ENCODE measurements around the gene ZNF574.

The ZNF574 gene

DNA sequence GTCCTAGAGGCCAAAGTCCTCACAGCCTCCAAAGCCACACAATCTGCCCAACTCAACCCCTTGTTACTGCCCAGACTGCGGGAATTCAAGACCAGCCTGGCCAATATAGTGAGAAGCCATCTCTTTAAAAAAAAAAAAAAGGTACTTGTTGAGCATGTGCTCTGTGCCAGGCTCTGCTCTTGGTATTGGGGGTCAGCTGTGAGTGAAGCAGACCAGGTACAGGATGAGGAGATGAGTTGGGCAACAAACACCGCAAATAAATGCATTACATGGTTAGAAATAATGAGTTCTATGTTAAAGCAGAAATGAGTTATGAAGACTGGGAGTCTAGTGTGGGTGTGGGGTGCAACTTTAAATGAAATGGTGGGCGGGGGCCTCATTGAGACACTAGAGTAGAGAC is 15.8 kb upstream of the ZNF574 start:
- no peak for DNase-seq

DNA sequence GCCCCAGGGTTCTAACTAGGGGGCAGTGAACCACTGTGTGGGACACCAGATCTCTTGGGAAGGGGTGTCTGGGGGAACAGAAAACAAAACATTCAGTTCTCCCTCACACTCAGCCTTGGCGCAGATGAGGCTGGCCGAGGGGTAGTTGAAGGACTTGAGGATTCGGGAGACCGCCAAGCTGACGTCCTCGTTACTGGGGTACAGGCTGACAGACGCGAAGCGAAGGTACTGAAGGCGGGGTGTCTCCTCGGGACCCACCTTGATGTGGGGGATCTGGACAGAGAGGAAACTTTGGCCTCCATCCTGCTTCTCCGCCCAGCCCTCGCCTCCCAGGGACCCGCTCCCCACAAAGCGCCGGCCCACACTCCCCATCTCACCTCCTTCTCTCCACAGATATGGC is 13.6 kb upstream of the ZNF574 start:
- DNase-seq = no peak

DNA sequence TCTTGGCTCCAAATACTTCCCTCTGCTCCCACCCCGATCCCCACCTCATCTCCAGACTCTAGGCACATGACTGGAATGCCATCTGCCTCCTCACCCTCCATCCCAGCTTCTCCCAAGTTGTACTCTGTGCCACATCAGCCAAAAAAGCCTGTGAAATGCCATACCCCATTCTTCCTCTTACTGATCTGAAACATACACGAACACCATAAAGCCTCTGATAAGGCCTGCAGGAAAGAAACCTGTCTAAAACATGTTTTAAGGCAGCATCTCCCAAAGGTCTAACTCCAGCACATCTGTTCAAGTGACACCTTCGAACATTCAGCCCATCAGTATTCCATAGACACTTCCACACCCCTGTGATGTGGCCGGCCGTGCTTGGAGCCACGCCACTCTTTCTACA is 11.5 kb upstream of the ZNF574 start:
- no peak for DNase-seq

DNA sequence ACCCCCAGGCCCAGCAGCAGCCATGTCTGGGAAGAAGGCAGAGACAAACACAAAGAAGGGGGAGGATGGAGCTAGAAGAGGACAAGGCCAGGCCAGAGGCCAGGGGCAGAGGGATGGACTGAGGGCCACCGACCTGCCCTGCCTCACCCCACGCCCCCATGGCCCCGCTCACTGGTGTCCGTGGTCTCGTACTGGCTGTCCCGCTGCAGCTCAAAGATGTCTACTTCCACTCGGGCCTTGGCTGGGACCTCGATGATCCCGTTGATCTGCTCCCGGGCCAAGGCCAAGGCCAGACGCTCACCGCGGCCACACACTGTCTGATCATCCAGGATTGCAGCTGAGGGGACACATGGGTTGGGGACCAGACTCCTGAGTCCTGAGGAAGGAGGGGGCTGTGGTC is 10.9 kb upstream of the ZNF574 start:
- no peak for DNase-seq

DNA sequence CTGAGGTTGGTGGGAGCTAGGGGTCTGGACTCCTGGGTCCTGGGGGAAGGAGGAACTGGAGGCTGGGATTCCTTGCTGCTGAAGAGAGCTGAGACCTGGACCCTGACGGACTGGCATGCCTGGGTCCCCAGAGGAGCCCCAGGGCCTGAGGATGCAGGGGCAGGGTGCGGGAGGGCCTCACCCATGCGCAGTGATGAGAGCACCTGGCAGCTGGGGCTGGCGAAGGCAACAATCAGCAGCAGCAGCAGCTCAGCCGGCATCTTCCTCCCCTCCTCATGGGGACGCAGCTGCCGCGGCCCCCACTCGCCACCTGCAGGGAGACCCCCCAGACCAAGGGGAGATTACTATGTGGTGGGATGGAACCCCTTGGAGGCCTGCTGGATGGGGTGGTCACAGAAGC is 10.5 kb upstream of the ZNF574 start:
- no peak for DNase-seq

DNA sequence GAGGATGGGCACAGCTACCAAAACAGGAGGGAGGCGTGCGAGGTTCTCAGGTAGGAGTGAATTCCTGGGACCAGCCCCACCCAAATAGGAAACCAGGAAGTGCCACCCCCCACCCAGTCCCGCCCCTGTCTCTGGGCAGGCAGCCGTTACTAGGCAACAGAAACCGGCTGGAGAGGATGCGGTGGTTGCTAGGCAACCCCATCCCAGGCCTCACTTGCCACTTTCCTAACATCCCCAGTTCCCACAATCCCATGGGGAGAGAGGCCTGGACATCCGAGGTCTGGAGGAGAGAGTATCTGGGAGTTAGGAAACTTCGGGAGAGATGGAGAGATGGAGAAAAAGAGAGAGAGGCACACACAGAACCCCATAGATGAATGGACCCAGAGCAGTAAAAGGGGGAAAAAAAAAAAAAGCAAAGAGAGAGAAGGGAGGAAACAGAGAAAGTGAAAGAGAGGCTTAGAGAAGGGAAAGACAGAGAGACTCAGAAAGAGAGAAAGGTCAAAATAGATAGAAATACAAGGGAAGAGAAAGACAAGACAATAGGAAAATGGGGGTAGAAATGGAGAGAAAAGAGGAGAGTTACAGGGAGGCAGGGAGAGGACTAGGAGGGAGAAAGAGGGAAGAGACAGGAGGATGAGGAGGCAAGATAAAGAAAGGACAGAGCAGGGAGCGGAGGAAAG is 9.8 kb upstream of the ZNF574 start:
- DNase-seq = no peak

DNA sequence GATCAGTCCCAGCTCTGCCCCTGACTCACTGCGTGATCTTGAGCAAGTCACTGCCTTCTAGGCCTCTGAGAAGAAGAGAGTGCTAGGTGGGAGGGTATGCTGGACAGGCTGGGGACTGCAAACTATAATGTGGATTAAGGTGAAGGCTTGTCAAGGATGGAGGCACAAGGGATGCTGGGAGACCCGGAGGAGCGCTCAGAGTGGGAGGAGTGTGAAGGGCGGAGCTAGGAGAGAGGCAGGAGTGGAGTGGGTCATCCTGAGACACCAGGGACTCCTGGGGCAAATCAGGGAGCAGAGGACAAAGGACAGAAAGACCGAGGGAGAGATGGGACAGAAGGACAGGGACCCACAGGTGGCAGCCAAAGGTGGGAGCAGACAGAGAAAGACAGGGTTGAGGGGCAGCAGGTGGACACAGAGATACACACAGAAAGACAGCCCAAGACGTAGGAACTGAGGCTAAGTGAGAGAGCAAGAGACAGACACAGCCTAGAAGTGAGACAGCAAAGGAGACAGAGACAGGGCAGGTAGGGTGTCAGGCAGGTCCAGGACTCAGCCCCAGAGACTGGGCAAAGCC is 8.6 kb upstream of the ZNF574 start:
- DNase-seq = no peak

DNA sequence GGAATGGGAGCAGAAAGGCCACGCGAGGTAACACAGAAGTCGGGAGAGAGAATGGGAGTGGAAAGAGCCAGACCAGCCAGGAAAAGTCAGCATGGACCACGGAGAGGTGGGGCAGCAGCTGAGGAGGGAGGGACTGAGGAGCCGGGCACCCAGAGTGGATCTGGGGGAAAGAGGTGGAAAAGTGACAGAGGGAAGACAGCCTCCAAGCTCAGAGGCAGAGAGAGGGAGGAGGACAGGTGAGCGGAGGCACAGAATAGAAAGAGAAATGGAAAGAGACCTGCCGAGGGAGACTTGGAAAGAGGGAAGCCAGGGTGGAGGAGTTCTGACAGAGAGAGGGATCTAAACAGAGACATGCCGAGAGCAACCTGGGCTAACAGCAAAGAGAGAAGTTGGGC is 7.6 kb upstream of the ZNF574 start:
- no peak for DNase-seq

DNA sequence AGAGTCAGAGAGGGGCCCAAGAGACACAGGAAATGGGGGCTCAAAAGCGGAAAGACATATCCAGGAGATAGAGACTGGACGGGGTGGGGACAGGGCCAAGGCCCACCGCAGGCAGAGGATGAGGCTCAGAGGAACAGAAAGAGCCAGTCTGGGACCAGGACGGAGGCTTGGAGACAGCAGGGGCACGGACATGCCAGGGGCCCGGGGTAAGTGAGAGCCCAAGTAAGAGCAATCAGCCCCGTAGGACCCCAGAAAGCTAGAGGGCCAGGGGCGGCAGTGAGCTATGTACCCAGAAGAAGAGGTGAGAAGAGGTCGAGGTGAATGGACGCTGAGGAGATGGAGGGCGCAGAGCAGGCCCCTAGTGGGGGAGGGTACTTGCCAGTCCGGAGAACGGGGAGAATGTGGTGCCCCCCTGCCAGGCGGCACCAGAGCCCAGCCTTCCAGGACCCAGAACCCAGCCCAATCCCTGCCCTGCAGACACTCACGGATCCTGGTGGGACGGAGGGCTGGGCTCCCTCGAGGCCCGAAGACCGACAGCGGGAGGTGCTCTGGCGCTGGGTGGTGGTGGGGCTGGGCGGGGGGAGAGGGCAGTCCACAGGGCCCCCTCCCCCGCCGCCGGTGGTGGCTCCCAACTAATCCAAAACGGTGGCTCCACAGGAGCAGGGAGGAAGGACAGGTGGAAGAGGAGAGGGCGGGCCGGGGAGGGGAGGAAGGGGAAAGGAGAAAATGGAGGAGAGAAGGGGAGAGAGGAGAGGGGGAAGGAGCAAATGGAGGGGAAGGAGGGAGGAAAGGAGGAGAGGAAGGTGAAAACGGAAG is 7.0 kb upstream of the ZNF574 start:
- no peak for DNase-seq

DNA sequence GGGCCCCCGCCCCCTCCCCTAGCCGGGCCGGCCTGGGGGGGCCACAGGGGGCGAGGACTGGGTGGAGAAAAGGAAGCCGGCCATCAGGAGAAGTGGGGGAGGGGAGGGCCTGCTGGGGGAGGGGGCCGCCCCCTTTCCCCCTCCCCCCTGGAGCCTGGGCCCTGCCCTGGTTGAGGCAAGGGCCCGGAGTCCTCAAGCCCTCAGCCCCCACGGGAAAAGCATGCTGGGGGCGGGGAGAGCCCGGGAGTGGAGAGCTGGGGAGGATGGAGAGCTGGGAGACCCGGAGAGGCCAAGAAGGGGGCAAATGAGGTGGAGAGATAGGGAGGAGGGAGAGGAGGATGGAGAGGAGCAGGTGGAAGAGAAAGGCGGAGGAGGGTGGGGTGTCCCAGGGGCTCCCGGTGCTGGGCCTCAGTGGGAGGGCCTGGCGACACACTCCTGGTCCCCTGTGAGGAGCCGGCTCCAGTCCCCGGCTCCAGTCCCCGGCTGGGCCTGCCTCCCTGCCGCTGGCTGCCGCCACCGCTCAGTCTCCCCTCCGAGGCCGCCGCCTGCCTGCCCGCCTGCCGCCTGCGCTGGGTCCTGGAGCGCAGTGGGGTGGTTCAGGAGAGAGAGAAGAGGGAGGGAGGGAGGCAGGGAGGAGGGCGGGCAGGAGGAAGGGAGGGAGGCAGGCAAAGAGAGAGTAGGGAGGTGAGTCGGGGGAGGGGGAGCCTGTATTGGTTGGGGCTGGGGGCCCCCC is 6.2 kb upstream of the ZNF574 start, which contains the start of gene GRIK5:
Gene GRIK5, minus strand, starts transcription at position 588 of the 733 bp plus-strand sequence. CDS start 4,436 bp downstream, outside the sequence.
- DNase-seq = no peak

DNA sequence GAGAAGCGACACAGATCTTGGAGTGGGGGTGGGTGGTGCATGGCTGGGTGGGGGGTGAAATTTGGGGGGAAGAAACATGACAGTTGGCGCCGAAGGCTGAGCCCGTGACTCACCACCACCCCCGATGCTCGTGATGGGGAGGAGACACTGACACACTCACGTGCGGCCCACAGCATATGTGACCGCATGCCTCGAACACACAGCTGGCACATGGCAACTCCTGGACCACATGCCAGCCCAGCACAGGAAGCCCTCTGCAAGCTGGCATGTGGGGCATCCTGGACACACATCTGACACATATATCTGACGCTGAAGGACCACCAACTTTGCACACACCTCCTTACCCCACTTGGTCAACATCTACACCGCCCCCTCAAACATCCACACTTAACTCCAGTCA is 4.7 kb upstream of the ZNF574 start:
- no peak for DNase-seq

DNA sequence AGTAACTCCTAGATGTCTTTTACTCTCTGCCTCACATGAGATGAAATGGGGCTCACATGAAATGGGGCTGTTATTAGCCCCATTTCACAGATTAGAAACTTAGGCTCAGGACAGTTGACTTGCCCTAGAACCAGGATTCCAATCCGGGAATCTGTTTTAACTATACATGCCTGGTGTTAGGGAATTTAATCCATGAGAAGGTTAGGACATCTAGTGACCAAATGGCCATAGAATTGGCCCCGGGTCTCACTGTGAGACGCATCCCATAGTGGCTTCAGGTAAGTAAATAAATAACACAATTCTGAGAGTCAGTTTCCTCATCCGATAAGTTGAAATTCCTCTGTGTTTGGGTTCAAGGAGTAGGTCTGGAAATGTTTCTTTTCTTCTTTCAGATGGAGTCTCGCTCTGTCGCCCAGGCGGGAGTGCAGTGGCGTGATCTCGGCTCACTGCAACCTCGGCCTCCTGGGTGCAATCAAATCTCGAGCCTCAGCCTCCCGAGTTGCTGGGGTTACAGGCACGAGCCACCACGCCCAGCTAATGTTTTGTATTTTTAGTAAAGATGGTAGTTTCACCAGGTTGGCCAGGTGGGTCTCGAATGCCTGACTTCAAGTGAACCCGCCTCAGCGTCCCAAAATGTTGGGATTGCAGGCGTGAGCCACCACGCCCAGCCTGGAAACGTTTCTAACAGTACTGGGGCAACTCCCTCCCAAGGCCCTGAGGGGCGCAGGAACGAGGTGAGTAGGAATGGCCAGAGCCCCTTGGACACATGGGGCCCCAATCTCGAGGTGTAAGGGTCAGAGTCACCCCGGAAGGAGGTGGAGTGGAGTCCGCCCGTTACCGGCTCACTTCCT is 1.2 kb upstream of the ZNF574 start:
- DNase-seq = no peak

DNA sequence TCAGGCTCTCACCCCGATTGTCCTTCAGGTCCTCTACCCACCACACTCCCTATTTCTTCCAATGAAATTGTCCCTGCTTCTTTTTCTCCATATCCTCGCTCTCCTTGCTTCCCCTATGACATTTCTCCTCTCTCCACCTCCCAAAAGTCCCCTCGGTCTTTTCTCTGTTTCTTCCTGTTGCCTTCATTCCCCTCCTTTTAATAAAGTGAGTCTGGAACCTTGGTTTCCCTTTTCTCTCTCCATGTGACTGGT is 676 bp upstream of the ZNF574 start:
- no peak for DNase-seq

DNA sequence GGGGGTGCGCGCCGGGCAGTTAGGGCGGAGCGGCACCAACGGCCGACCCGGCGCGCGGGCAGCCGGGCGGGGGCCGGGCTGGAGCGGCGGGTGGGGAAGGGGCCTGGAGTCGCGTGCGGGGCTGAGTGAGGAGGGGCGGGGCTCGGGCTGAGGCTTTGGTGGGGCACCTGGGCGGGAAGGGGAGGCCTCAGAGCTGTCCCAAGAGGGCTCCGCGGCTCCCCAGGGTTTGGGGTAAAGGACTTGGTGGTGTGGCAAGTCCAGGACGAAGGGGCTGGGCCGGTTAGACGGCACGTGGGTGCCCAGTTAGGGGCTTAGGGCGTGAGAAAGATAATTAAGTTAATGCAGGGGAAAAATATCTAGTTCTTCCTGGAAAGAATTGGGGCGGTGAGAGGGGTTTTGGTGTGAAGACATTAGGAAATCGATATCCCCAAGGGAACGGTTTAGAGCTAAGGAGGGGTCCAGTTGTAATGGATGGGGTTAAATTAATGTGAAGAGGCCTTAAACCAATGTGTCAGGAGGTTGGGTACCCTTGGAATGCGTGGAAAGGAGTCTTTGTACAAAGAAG is 496 bp downstream of the ZNF574 start:
- no peak for DNase-seq

DNA sequence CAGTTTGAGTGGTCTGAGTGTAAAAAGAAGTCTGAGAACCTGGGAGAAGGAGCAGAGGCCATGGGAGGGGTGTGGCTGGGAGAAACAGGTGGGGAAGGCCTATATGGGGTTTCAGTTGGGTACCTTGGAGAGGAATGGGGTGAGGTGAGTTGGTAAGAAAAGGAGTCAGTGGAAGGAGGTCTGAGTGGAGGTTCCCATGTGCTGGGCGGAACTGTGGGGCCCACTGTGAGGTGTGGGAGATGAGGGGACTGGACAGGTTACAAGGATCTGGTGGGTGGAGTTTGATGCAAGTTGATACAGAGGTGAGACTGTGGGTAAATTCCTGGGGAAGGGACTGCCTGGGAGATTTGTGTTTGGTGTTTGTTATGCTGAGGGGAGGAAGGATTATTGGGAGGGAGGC is 2.1 kb downstream of the ZNF574 start:
- DNase-seq = no peak

DNA sequence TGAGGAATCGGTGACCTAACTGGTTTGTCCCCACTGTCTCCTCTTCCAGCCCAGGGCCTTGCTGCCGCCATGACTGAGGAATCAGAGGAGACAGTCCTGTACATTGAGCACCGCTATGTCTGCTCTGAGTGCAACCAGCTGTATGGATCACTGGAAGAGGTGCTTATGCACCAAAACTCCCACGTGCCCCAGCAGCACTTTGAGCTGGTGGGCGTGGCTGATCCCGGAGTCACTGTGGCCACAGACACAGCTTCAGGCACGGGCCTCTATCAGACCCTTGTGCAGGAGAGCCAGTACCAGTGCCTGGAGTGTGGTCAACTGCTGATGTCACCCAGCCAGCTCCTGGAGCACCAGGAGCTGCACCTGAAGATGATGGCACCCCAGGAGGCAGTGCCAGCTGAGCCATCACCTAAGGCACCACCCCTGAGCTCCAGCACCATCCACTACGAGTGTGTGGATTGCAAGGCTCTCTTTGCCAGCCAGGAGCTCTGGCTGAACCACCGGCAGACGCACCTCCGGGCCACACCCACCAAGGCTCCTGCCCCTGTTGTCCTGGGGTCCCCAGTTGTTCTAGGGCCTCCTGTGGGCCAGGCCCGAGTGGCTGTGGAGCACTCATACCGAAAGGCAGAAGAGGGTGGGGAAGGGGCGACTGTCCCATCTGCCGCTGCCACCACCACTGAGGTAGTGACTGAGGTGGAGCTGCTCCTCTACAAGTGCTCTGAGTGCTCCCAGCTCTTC is 2.7 kb downstream of the ZNF574 start:
- no peak for DNase-seq

DNA sequence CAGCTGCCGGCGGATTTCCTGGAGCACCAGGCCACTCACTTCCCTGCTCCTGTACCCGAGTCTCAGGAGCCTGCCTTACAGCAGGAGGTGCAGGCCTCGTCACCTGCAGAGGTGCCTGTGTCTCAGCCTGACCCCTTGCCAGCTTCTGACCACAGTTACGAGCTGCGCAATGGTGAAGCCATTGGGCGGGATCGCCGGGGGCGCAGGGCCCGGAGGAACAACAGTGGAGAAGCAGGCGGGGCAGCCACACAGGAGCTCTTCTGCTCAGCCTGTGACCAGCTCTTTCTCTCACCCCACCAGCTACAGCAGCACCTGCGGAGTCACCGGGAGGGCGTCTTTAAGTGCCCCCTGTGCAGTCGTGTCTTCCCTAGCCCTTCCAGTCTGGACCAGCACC is 3.3 kb downstream of the ZNF574 start:
- no peak for DNase-seq

DNA sequence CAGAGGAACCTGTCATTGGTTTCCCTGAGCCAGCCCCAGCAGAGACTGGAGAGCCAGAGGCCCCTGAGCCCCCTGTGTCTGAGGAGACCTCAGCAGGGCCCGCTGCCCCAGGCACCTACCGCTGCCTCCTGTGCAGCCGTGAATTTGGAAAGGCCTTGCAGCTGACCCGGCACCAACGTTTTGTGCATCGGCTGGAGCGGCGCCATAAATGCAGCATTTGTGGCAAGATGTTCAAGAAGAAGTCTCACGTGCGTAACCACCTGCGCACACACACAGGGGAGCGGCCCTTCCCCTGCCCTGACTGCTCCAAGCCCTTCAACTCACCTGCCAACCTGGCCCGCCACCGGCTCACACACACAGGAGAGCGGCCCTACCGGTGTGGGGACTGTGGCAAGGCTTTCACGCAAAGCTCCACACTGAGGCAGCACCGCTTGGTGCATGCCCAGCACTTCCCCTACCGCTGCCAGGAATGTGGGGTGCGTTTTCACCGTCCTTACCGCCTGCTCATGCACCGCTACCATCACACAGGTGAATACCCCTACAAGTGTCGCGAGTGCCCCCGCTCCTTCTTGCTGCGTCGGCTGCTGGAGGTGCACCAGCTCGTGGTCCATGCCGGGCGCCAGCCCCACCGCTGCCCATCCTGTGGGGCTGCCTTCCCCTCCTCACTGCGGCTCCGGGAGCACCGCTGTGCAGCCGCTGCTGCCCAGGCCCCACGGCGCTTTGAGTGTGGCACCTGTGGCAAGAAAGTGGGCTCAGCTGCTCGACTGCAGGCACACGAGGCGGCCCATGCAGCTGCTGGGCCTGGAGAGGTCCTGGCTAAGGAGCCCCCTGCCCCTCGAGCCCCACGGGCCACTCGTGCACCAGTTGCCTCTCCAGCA is 4.2 kb downstream of the ZNF574 start:
- DNase-seq = no peak

DNA sequence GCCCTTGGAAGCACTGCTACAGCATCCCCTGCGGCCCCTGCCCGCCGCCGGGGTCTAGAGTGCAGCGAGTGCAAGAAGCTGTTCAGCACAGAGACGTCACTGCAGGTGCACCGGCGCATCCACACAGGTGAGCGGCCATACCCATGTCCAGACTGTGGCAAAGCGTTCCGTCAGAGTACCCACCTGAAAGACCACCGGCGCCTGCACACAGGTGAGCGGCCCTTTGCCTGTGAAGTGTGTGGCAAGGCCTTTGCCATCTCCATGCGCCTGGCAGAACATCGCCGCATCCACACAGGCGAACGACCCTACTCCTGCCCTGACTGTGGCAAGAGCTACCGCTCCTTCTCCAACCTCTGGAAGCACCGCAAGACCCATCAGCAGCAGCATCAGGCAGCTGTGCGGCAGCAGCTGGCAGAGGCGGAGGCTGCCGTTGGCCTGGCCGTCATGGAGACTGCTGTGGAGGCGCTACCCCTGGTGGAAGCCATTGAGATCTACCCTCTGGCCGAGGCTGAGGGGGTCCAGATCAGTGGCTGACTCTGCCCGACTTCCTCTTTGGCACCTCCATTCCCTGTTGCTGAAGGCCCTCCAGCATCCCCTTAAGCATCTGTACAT is 4.9 kb downstream of the ZNF574 start:
- DNase-seq = no peak

DNA sequence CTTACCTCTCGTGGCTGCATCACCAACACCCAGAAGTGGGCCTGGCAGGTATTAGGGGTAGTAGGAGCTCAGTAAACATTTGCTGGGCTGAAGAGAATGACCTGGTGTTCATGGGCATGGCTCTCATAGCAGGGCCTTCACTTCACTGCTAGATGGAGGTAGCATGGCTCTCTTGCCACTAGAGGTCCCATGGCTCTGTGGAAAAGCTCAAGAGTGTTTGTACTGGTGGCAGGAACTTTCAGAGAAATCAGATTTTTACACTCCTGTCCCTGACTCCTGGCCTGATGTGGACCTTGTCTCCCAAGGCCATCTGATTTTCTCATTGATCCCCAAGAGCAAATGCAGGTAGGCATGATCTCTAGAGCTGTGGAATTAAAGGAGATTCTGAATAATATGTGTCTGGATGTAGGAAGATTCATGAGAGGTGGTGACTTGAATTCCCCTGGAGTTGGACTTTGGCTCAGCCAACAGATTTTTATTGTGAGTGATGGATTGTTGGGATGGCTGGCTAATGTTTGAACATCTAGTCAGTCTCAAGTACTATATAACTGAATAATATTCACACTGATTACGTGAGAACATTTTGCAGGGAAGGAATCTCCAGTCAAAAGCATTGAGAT is 5.7 kb downstream of the ZNF574 start:
- peak; percentile 25 for DNase-seq

Data from CD4-positive, alpha-beta T cell treated with Interleukin-4 for 4 hours (primary cell).